Prostate gland (tissue), 2 donors: ENCODE results near the gene RGS9BP. TPM values are rescaled to one million over a fixed set of nuclear protein-coding genes. Genes with fewer than 3 reads are reported as not detected.
"Not testable (repeated sequence)": the region's sequence is repeated elsewhere in the genome, so short reads cannot be mapped to it uniquely, and the experiment has no call there.

ENCODE experiments used
- DNase-seq: peaks from one replicate; pipeline ENCODE4 v3.0.0-alpha.2; 2019; ENCODE audit warnings: low spot score
- H3K27ac ChIP-seq, 2 donors: fragments of 200-600 bp; sonication (generic); 2 replicates each; pipeline ENCODE4 v1.5.1; 2017 to 2019
- H3K27me3 ChIP-seq: fragments of 200-600 bp; sonication (generic); replicated peaks from 2 replicates; pipeline ENCODE4 v1.5.1; 2019; ENCODE audit not compliant: insufficient read depth
- H3K36me3 ChIP-seq, 2 donors: fragments of 200-600 bp; sonication (generic); 1 replicate in 1 of 2; 2 replicates in 1 of 2; pipeline versions ENCODE4 v1.5.1 to v1.8.1; 2017 to 2019
- H3K4me1 ChIP-seq: fragments of 200-600 bp; sonication (generic); replicated peaks from 2 replicates; pipeline ENCODE4 v1.5.1; 2019
- H3K4me3 ChIP-seq, 2 donors: fragments of 200-600 bp; sonication (generic); 2 replicates each; pipeline ENCODE4 v1.5.1; 2017 to 2019
- H3K9me3 ChIP-seq: fragments of 200-600 bp; sonication (generic); 2 replicates; pipeline ENCODE4 v1.5.1; 2017
- CTCF ChIP-seq, 4 experiments: fragments of 200-600 bp in 2 of 4; fragments of 450-650 bp in 2 of 4; sonication (generic) in 2 of 4; IDR thresholded peaks; 1 replicate in 3 of 4; 2 replicates in 1 of 4; pipeline ENCODE4 v1.5.1; 2016 to 2019; ENCODE audit warnings: antibody characterized with exemption in 4 of 4, mild to moderate bottlenecking in 2 of 4, moderate library complexity in 2 of 4
- POLR2A ChIP-seq: fragments of 450-650 bp; IDR thresholded peaks from one replicate; pipeline ENCODE4 v1.6.1; 2016; ENCODE audit warnings: antibody characterized with exemption, mild to moderate bottlenecking
- POLR2AphosphoS5 ChIP-seq: sonication (generic); formaldehyde crosslinking; IDR thresholded peaks from one replicate; pipeline ENCODE4 v1.6.1; 2017; ENCODE audit warnings: antibody characterized with exemption
- WGBS: methylation state at CpG from one replicate; pipeline ENCODE4 v1.1.5; 2018; 5-methylcytosine and 5-hydroxymethylcytosine counted together
- intact Hi-C: fragments of 100-400 bp; cut with DNase I; formaldehyde crosslinking; loops from one replicate; pipeline ENCODE4 v1.14.2; 2022
- total RNA-seq, 2 donors: library from RNA; depleted of rRNA; stranded (reverse); fragments of >200 nt; gene quantifications; one replicate each; pipeline ENCODE4 v1.1.0, GENCODE V29; 2016

Gene RGS9BP
- total RNA-seq, 2 donors from 2014 or later: 0.82 to 2.7 TPM

GRCh38 chr19:32649751-32650150 is 25.9 kb upstream of the RGS9BP start:
- no peak overlapping the region for H3K4me3 ChIP-seq
- intact Hi-C loops: no loop called here
- H3K9me3 ChIP-seq: no peaks in the 10 kb centered on the region
- WGBS: 92% methylated on average over 11 of the region's 11 CpGs
- H3K36me3 ChIP-seq: peaks cover 0 to 3% of the 10 kb centered on the region in 2 donors
- H3K4me1 ChIP-seq: no peaks in the 10 kb centered on the region
- no peak for DNase-seq
- H3K27me3 ChIP-seq: no peaks in the 10 kb centered on the region
- H3K27ac ChIP-seq: no peak overlapping the region
- TF ChIP-seq POLR2A (no peak), CTCF (IDR thresholded peaks at IDR 0.05) (no peak), POLR2AphosphoS5 (no peak)

- no peak for DNase-seq
- no peaks in the 10 kb centered on the region for H3K9me3 ChIP-seq
- H3K4me3 ChIP-seq: no peak overlapping the region
- no peak for TF ChIP-seq POLR2AphosphoS5
- TF ChIP-seq CTCF (IDR thresholded peaks at IDR 0.05): no peak
- no peak for TF ChIP-seq POLR2A
- no peaks in the 10 kb centered on the region for H3K27me3 ChIP-seq
- H3K36me3 ChIP-seq: peaks cover 0 to 3% of the 10 kb centered on the region in 2 donors
- WGBS: 94% methylated on average over 5 of the region's 5 CpGs
- intact Hi-C loops: no loop called here
- H3K4me1 ChIP-seq: no peaks in the 10 kb centered on the region
- H3K27ac ChIP-seq: no peak overlapping the region
Observed at GRCh38 chr19:32650671-32651070, 25.0 kb upstream of the RGS9BP start.

DNA sequence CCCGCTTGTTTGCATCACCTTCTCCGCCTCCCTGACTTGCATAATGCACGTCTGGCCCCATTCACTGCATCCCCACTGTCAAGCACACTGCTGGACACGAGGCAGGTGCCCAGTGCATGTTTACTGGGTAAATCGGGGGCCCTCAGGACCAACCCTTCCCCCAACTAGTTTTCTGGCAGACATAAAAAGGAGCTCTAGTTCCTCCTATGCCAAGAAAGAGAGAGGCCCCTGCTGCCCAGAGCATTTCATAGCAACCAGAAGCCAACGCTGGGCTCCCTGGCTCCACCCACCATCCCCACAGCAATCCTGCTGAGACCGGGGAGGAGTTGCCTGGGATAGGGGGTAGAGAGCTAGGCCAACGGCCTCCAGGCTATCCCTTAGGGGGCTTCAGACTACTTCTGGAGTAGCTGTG is 23.9 kb upstream of the RGS9BP start:
- 54% methylated on average over 8 of the region's 8 CpGs for WGBS
- H3K27ac ChIP-seq: no peak overlapping the region
- no peak for DNase-seq

GRCh38 chr19:32652331-32652730 is 23.3 kb upstream of the RGS9BP start:
- intact Hi-C loops, H3K9me3 ChIP-seq, DNase-seq, H3K36me3 ChIP-seq, H3K4me1 ChIP-seq, H3K4me3 ChIP-seq, H3K27ac ChIP-seq, H3K27me3 ChIP-seq: not testable (repeated sequence)
- 94% methylated on average over 13 of the region's 13 CpGs for WGBS

More for the DNA sequence above, 23.9 kb upstream of the RGS9BP start:
- Histone ChIP-seq H3K4me3 (no peak overlapping the region), H3K27me3 (no peaks in the 10 kb centered on the region), H3K4me1 (no peaks in the 10 kb centered on the region), H3K36me3 (peaks cover 0 to 3% of the 10 kb centered on the region in 2 donors), H3K9me3 (no peaks in the 10 kb centered on the region)
- intact Hi-C loops: no loop called here
- no peak for TF ChIP-seq POLR2AphosphoS5
- TF ChIP-seq CTCF (IDR thresholded peaks at IDR 0.05): no peak
- no peak for TF ChIP-seq POLR2A

DNA sequence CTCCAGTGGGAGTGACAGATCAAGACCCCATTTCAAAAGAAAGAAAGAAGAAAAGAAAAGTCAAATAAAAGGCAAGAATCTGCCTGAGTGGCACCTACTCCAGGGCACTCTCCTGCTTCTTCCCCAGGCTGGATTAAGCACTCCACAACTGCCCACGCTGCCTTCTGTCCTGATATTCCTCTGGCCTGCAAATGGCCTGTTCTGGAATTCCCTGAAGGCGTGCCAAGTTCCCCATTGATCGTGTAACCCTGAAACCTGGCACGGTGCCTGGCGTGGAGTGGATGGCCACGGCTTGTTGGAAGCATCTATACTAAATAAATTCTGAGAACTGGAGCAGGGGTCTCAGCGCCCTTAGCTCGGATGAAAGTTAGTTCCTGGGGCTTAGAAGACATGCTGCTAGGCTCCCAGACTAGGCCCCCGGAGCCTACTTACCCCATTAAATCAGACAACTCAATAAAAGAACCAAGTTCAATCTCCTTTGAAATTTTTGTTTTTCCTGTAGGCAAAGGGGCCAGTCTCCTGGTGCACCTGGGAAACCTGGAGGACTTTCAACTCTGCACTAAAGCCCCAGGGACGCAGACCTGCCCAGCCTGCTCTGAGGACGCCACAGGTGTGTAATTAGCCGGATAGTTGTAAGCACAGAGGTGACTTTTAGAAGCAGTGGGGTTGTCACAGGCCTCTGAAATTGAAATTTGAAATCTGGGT is 22.6 kb upstream of the RGS9BP start:
- peak overlapping the region in 1 of 2 donors; percentile 14 for H3K27ac ChIP-seq
- 23% methylated on average over 12 of the region's 12 CpGs for WGBS
- H3K4me3 ChIP-seq: no peak overlapping the region
- intact Hi-C loops: no loop called here
- H3K4me1 ChIP-seq: no peaks in the 10 kb centered on the region
- H3K27me3 ChIP-seq: no peaks in the 10 kb centered on the region
- TF ChIP-seq POLR2AphosphoS5: no peak
- TF ChIP-seq POLR2A: no peak
- no peak for TF ChIP-seq CTCF (IDR thresholded peaks at IDR 0.05)
- DNase-seq: peak; percentile 16
- H3K9me3 ChIP-seq: no peaks in the 10 kb centered on the region
- peaks cover 0 to 3% of the 10 kb centered on the region in 2 donors for H3K36me3 ChIP-seq
